Hypothalamus (tissue), 51 donors: ENCODE results near the gene NPR2.

Experiments
- DNase-seq, 51 donors: peaks; one replicate each; lab custom pipeline; 2025; lab: John Stamatoyannopoulos, UW

NPR2 gene

GRCh38 chr9:35797311-35798109 is 6.1 kb downstream of the NPR2 start:
- DNase-seq: no peak

DNA sequence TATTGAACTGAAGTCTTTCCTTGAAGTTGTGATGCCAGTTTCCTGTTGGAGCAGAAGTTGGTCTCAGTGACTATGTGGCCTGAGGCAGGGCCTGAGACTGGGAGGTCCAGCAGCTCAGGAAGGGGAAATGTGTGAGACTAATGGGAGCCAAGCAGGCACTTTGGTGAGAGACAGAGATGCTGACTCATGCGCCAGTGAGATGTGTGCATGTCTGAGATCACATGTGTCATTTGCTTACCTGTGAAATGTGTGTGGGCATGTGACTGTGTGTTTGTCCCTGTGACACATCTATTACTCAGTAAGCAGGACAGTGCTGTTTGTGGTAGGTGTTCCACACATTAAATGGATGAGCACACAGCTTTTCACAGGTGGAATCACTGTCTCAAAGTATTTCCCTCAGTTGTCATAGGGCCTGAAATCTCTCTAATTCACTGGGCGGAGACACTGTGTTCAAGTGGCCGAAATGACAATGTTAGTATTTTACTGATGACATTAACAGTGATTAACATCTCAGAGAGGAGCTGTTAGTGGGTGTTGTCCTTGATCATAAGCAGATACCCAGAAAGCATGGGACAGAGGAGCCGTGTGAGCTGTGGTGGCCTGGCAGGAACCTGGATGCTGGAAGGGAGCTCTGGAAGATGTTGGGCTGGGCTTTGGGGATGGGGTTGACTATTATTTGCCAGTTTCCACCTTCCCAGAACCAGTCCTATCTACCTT is 7.4 kb downstream of the NPR2 start:
- peak in 1 of 51 donors; percentile 66 for DNase-seq

DNA sequence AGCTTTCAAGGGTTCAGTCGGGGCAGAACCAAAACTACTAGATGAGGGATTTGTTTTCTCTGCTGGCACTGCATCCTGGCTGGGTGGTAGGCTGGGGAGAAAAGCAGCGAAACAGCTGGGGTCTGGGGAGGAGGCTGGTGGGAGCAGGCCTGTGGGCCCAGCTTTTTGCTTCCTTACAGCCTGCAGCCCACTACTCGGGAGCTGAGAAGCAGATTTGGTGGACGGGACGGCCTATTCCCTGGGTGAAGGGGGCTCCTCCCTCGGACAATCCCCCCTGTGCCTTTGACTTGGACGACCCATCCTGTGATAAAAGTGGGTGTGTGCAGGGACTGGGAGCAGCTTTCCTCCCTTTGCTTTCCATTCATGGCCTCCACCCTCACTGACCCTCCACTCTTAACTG is 9.1 kb downstream of the NPR2 start:
- DNase-seq: no peak

GRCh38 chr9:35801328-35802128 is 10.1 kb downstream of the NPR2 start:
- DNase-seq: no peak

GRCh38 chr9:35806101-35806500 is 14.7 kb downstream of the NPR2 start:
- DNase-seq: no peak

DNA sequence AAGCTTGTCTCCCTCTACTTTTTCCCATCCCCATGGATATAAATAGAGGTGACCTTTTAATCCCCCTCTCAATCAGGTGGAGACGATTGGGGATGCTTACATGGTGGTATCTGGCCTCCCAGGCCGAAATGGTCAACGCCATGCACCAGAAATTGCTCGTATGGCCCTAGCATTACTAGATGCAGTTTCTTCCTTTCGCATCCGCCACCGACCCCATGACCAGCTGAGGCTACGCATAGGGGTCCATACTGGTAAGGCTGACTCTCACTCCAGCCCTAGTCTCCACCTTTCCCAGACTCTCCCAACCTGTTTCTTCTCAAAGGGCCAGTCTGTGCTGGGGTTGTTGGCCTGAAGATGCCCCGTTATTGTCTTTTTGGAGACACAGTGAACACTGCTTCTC is 17.0 kb downstream of the NPR2 start:
- DNase-seq: no peak

- no peak for DNase-seq
Observed at GRCh38 chr9:35810122-35810521, 18.7 kb downstream of the NPR2 start.

- peak in 22 of 51 donors; percentile 23 to 63 (median 42) for DNase-seq
Observed at GRCh38 chr9:35811381-35812024, 20.1 kb downstream of the NPR2 start.

- DNase-seq: peak; percentile 56 to 97 (median 88)
Observed at GRCh38 chr9:35812025-35812602, 20.7 kb downstream of the NPR2 start, which contains the start of gene SPAG8. TSS of gene SPAG8 (minus strand) at chr9:35812262. CDS start at chr9:35812147, 115 bp downstream.

GRCh38 chr9:35813434-35814105 is 22.2 kb downstream of the NPR2 start:
- no peak for DNase-seq

- peak in 38 of 51 donors; percentile 19 to 78 (median 52) for DNase-seq
Observed at GRCh38 chr9:35814106-35814840, 22.9 kb downstream of the NPR2 start.

DNA sequence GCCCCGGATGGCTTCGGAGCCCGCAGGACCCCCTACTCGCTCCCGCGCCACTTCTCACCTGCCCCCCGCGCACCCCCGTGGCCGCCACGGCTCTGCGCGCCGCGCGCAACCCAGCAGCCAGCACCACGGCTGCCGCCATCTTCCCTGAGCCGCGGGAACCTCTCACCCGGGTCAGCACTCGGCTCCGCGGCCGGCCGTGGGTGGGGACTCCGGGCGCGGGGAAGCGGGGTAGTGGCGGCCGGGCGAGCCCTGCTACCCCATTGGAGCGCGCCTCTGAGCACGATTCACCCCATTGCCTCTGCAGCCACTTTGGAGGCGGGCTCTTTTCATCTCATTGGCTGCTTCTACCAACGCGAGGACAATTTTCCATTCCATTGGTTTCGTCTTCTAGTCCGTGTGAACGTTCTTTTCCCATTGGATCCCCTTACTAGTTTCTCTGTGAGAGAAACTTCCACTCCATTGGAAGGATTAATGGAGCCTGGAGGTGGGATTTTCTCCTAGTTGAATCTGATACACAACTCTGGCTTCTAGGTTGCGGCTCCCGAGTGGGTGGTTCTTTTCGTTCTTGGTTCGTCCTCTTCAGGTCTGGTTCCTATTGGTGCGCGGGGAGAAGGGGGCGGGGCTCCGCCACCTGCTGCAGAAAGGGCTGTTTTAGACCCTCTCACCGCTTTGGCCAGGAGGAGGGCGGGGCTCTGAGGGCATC is 23.6 kb downstream of the NPR2 start, which contains the start of gene HINT2:
Gene HINT2, minus strand, starts transcription at position 202 of the 703 bp plus-strand sequence. Its CDS starts 63 bp downstream, at position 139.
- peak; percentile 48 to 100 (median 92) for DNase-seq

DNA sequence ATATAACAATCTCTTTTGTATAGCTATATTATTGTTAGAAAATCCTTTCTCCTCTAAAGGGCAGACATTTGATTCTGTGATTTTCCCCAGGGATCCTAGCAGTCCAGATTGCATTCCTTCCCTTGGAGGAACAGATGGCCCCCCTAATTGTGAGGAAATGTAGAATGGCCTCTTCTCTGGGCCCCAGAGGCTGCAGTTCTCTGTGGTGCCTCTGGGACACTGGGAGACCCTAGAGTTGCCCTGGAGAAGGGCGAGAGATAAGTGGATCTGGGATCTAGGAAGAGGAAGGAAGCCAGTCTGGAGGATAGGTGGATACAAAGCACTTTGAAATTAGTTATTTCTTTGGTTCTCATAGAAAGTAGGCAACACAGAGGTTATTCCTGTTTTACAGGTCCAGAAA is 25.3 kb downstream of the NPR2 start:
- no peak for DNase-seq

DNA sequence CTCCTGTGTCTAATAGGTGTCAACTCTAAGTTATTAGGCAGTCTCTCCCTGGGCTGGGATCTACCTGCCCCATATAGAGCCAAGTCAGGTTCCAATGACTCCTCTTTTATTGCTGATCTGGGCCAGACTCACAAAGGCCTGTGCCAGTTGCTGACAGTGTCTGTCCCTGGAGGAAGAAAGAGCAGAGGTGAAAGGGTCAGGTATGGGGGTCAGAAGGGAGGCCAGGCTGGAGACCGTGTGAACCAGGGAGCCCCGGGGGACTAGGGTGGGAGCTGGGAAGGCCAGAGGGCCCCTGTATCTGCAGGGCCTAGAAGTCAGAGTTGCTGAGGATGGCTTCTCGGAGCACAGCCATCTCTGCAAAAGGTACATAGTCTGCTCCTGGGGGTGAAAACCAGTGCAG is 26.9 kb downstream of the NPR2 start:
- DNase-seq: no peak

GRCh38 chr9:35820076-35820475 is 28.7 kb downstream of the NPR2 start:
- no peak for DNase-seq

DNA sequence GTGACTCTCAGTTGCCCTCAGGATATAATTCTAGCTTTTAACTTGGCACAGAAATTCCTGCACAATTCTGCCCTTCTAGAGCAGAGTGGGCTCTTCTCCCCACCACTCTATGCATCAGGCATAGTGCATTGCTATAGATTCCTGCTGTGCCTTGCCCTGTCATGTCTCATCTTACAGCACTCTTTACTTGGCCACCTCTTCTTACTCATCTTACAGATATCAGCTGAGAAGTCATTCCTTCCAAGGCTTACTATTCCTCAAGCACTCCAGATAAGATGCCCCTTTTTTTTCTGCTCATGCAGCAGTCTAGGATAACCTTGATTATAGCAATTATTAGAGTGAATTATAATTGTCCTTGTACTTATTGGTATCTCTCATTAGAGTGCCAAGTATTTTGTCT is 31.5 kb downstream of the NPR2 start:
- no peak for DNase-seq

- peak in 6 of 51 donors; percentile 10 to 73 (median 13) for DNase-seq
Observed at GRCh38 chr9:35826071-35826701, 34.8 kb downstream of the NPR2 start.

GRCh38 chr9:35827486-35827885 is 36.1 kb downstream of the NPR2 start:
- DNase-seq: no peak
